Astrocyte (in vitro differentiated cells and primary cell): ENCODE measurements around the gene NDUFA13.

Experiments used
- CTCF ChIP-seq: IDR thresholded peaks from 2 replicates; pipeline ENCODE4 v1.5.1; 2011; ENCODE audit warnings: low read depth, mild to moderate bottlenecking, inconsistent platforms, low read length, moderate library complexity; ENCODE audit not compliant: insufficient read depth
- EZH2 ChIP-seq: IDR thresholded peaks from 2 replicates; pipeline ENCODE4 v1.6.1; 2012; ENCODE audit warnings: mild to moderate bottlenecking, low read length, inconsistent platforms; ENCODE audit not compliant: insufficient read depth

- no peak for TF ChIP-seq CTCF
- TF ChIP-seq EZH2: no peak
Measured at GRCh38 chr19:19482809-19483596, 33.0 kb upstream of the NDUFA13 start.
